NCI-H226 (cell line): Measurements from ENCODE around the gene MINDY4.

Source experiments
- DNase-seq: peaks from one replicate; pipeline ENCODE4 v3.0.0-alpha.2; 2015

The MINDY4 gene

GRCh38 chr7:30776971-30777370 lies 5.8 kb downstream of the MINDY4 start:
- no peak for DNase-seq

- DNase-seq: no peak
Observed at GRCh38 chr7:30778255-30779025, 7.2 kb downstream of the MINDY4 start.

- DNase-seq: no peak
Observed at GRCh38 chr7:30779574-30779973, 8.4 kb downstream of the MINDY4 start.

GRCh38 chr7:30780941-30781340 lies 9.7 kb downstream of the MINDY4 start:
- DNase-seq: no peak

GRCh38 chr7:30782690-30783089 lies 11.5 kb downstream of the MINDY4 start:
- DNase-seq: no peak

- no peak for DNase-seq
Observed at GRCh38 chr7:30785786-30786185, 14.6 kb downstream of the MINDY4 start.

GRCh38 chr7:30787486-30787885 lies 16.3 kb downstream of the MINDY4 start:
- no peak for DNase-seq

- DNase-seq: no peak
Observed at GRCh38 chr7:30788640-30789333, 17.6 kb downstream of the MINDY4 start.

- DNase-seq: peak; percentile 95
Observed at GRCh38 chr7:30789334-30789711, 18.1 kb downstream of the MINDY4 start.

GRCh38 chr7:30790356-30790755 lies 19.1 kb downstream of the MINDY4 start:
- DNase-seq: no peak

GRCh38 chr7:30791114-30791513 lies 19.9 kb downstream of the MINDY4 start:
- no peak for DNase-seq

- DNase-seq: peak; percentile 33
Observed at GRCh38 chr7:30795161-30795948, 24.1 kb downstream of the MINDY4 start.

GRCh38 chr7:30796105-30796869 lies 25.1 kb downstream of the MINDY4 start:
- DNase-seq: peak; percentile 66

GRCh38 chr7:30797176-30798040 lies 26.2 kb downstream of the MINDY4 start:
- peak; percentile 56 for DNase-seq

GRCh38 chr7:30799206-30799975 lies 28.2 kb downstream of the MINDY4 start:
- peak; percentile 100 for DNase-seq

- no peak for DNase-seq
Observed at GRCh38 chr7:30799976-30800661, 28.9 kb downstream of the MINDY4 start.

- DNase-seq: peak; percentile 66
Observed at GRCh38 chr7:30800785-30801252, 29.6 kb downstream of the MINDY4 start.

GRCh38 chr7:30802812-30803211 lies 31.6 kb downstream of the MINDY4 start:
- DNase-seq: no peak

GRCh38 chr7:30804078-30804661 lies 33.0 kb downstream of the MINDY4 start:
- peak; percentile 86 for DNase-seq
